PC-3 (cell line): ENCODE measurements around the gene GIGYF1. TPM values are rescaled to one million over a fixed set of nuclear protein-coding genes. Genes with fewer than 3 reads are reported as not detected.

Experiments used
- ATAC-seq: fragments of 200-7000 bp; cut with Tn5 transposase; 2 replicates; pipeline ENCODE4 v1.9.1; 2020; ENCODE audit warnings: mild to moderate bottlenecking, moderate library complexity
- BruUV-seq: library from RNA; stranded (reverse); fragments of 400-500 nt; replicated peaks from 2 replicates; lab custom pipeline; 2021; lab: Mats Ljungman, UMichigan
- CTCF ChIA-PET: fragments of 300-600 bp; sonication (Branson Sonifier 250); formaldehyde crosslinking; loops from one replicate; lab custom pipeline; 2022; ENCODE audit warnings: antibody characterized with exemption; lab: Charles Lee
- POLR2A ChIA-PET: fragments of 300-600 bp; sonication (Branson Sonifier 250); formaldehyde crosslinking; loops from one replicate; lab custom pipeline; 2022; ENCODE audit warnings: antibody characterized with exemption; ENCODE audit not compliant: unreplicated experiment; lab: Charles Lee
- DNase-seq: peaks from one replicate; pipeline ENCODE4 v3.0.0-alpha.2; 2015
- H2AFZ ChIP-seq: fragments of 300-600 bp; sonication (generic); 2 replicates; pipeline ENCODE4 v1.6.0; 2016; ENCODE audit warnings: antibody characterized with exemption, low read length
- H3F3A ChIP-seq: fragments of 300-600 bp; sonication (generic); one replicate; pipeline ENCODE4 v1.6.0; 2017; ENCODE audit warnings: antibody characterized with exemption, low read length, control low read depth, mild to moderate bottlenecking; ENCODE audit not compliant: unreplicated experiment
- H3K27ac ChIP-seq: fragments of 300-600 bp; sonication (generic); 2 replicates; pipeline ENCODE4 v1.5.1; 2016; ENCODE audit warnings: mild to moderate bottlenecking, low read length
- H3K27me3 ChIP-seq: fragments of 300-600 bp; sonication (generic); 2 replicates; pipeline ENCODE4 v1.6.1; 2016; ENCODE audit warnings: low read length, mixed read lengths
- H3K36me3 ChIP-seq: fragments of 300-600 bp; sonication (generic); 2 replicates; pipeline ENCODE4 v1.6.1; 2016; ENCODE audit warnings: low read depth, mixed run types, low read length, mixed read lengths
- H3K4me1 ChIP-seq: fragments of 300-600 bp; sonication (generic); 2 replicates; pipeline ENCODE4 v1.5.1; 2016; ENCODE audit warnings: low read length; ENCODE audit not compliant: insufficient read depth
- H3K4me2 ChIP-seq: fragments of 300-600 bp; sonication (generic); 2 replicates; pipeline ENCODE4 v1.6.0; 2016; ENCODE audit warnings: low read length
- H3K4me3 ChIP-seq: fragments of 300-600 bp; sonication (generic); 2 replicates; pipeline ENCODE4 v1.5.1; 2016; ENCODE audit warnings: mild to moderate bottlenecking, low read length, mixed read lengths
- H3K79me2 ChIP-seq: fragments of 300-600 bp; sonication (generic); 2 replicates; pipeline ENCODE4 v1.6.1; 2017; ENCODE audit warnings: low read length, mixed read lengths
- H3K9ac ChIP-seq: fragments of 300-600 bp; sonication (generic); 2 replicates; pipeline ENCODE4 v1.6.0; 2016; ENCODE audit warnings: mild to moderate bottlenecking, low read length
- H3K9me2 ChIP-seq: fragments of 300-600 bp; sonication (generic); replicated peaks from 2 replicates; pipeline ENCODE4 v1.6.1; 2016; ENCODE audit warnings: mixed run types, low read length, mixed read lengths
- H3K9me3 ChIP-seq: fragments of 300-600 bp; sonication (generic); 2 replicates; pipeline ENCODE4 v1.6.1; 2016; ENCODE audit warnings: low read length, mixed read lengths
- H4K20me1 ChIP-seq: fragments of 300-600 bp; sonication (generic); 2 replicates; pipeline ENCODE4 v1.6.1; 2016; ENCODE audit warnings: low read length, mixed read lengths
- EZH2 ChIP-seq: fragments of 300-600 bp; sonication (generic); IDR thresholded peaks from one replicate; pipeline ENCODE4 v1.6.1; 2017; ENCODE audit warnings: antibody characterized with exemption, mild to moderate bottlenecking, low read length; ENCODE audit not compliant: unreplicated experiment
- EZH2phosphoT487 ChIP-seq: fragments of 300-600 bp; sonication (generic); IDR thresholded peaks from 2 replicates; pipeline ENCODE4 v1.6.1; 2018; ENCODE audit warnings: mild to moderate bottlenecking, antibody characterized with exemption, low read length, borderline replicate concordance
- intact Hi-C: fragments of 100-400 bp; cut with micrococcal nuclease; formaldehyde crosslinking; loops from 2 replicates; pipeline ENCODE4 v1.9.0; 2023
- total RNA-seq: library from RNA; depleted of rRNA; stranded (reverse); fragments of >200 nt; gene quantifications from 2 replicates; pipeline ENCODE4 v1.2.3, GENCODE V29; 2014
- TF ChIP-seq, protein P1 (sequence below): fragments of 300-600 bp; sonication (generic); conservative IDR thresholded peaks from 2 replicates; pipeline ENCODE4 v1.5.1; 2017; ENCODE audit warnings: antibody characterized with exemption, low read depth, mild to moderate bottlenecking, low read length

GIGYF1 gene
- total RNA-seq, 1 experiment from 2014 or later, result 26.6 TPM

DNA sequence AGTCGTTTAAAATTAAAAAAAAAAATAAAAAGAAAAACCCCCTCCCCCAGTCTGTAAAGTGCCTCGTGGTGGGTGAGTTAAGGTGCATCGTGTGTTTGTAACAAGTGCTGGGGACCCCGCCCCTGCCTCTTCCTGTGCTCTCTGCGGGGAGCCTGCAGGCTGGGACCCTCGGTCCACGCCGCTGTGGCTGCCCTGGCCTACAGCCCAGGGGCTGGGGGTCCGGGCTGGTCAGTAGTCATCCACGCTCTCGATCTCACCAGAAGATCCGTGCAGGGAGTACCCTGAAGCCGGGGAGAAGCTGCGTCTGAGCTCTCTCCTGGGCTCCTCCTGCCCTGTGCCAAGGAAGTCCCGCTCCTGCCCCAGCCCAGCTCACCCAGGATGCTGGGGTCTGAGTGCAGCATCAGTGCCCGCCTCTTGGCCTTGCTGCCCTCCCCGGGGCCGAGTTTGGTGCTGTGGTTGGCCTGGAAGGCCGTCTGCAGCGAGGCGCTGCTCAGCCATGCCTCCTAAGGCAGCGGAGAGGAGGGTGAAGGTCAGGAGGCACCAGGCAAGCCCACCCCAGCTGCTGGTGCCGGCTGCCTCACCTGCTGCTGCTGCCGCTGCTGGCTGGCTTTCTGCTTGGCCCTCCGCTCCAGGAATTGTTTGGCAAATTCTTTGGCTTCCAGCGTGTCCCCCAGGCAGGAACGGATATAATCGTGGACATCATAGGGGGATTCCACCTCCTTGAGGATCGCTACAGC, 12.4 kb downstream of the GIGYF1 start:
- Histone ChIP-seq H3K27ac (no peak overlapping the region), H3F3A (no peaks in the 10 kb centered on the region), H3K36me3 (peaks cover 17% of the 10 kb centered on the region; the same call in 1 of the 2 replicates), H2AFZ (no peak overlapping the region), H3K4me1 (no peaks in the 10 kb centered on the region), H3K4me2 (no peak overlapping the region), H3K9ac (no peak overlapping the region), H3K79me2 (peaks cover 1% of the 10 kb centered on the region; the same call in 1 of the 2 replicates), H3K4me3 (no peak overlapping the region), H4K20me1 (no peaks in the 10 kb centered on the region), H3K27me3 (no peaks in the 10 kb centered on the region), H3K9me2 (no peaks in the 10 kb centered on the region), H3K9me3 (no peaks in the 10 kb centered on the region)
- CTCF ChIA-PET, result no interaction called here
- ATAC-seq (no peak), DNase-seq (no peak)
- intact Hi-C loops, result no loop called here
- TF ChIP-seq EZH2phosphoT487 (no peak), EZH2 (no peak)
- TF ChIP-seq, protein P1, sequence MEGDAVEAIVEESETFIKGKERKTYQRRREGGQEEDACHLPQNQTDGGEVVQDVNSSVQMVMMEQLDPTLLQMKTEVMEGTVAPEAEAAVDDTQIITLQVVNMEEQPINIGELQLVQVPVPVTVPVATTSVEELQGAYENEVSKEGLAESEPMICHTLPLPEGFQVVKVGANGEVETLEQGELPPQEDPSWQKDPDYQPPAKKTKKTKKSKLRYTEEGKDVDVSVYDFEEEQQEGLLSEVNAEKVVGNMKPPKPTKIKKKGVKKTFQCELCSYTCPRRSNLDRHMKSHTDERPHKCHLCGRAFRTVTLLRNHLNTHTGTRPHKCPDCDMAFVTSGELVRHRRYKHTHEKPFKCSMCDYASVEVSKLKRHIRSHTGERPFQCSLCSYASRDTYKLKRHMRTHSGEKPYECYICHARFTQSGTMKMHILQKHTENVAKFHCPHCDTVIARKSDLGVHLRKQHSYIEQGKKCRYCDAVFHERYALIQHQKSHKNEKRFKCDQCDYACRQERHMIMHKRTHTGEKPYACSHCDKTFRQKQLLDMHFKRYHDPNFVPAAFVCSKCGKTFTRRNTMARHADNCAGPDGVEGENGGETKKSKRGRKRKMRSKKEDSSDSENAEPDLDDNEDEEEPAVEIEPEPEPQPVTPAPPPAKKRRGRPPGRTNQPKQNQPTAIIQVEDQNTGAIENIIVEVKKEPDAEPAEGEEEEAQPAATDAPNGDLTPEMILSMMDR, result no peak
- POLR2A ChIA-PET, result no interaction called here
- no TSS peak for BruUV-seq

DNA sequence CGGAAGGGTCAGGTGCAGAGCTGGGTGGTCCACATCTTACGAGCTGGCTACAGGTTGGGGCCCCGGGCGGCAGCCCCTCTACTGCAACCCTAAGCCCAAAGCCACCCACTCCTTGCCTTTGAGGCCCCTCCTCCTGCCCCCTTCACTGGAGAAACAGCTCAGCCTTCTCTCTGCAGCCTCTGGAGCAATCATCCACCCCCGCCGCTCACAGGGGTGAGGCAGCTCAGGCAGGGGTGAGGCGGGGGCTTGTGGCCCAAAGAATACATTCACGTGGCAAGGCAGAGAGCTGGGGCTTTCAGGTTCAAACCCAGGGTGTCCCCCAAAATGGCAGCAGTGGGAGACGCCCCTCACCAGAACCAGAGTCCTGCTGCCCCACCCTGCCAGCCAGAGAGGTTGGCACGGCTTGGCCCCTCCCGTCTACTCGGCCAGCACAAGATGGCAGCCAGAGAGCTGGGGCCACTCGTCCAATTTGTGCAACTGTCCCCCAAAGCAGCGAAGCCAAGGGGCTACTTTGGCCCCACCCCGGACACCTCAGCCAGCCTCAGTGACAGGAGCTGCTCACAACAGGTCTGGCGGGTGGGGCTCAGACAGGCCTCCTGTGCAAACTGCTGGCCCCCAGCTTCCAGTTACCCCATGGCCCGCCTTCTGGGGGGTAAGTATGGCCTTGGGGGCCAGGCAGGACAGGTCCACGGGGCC, 13.3 kb downstream of the GIGYF1 start:
- Histone ChIP-seq H3K9ac (no peak overlapping the region), H2AFZ (no peak overlapping the region), H3F3A (no peaks in the 10 kb centered on the region), H4K20me1 (no peaks in the 10 kb centered on the region), H3K9me2 (no peaks in the 10 kb centered on the region), H3K4me2 (no peak overlapping the region), H3K27me3 (no peaks in the 10 kb centered on the region), H3K9me3 (no peaks in the 10 kb centered on the region), H3K4me3 (no peak overlapping the region), H3K27ac (no peak overlapping the region), H3K4me1 (no peaks in the 10 kb centered on the region), H3K36me3 (peaks cover 17% of the 10 kb centered on the region; the same call in 1 of the 2 replicates), H3K79me2 (peaks cover 5% of the 10 kb centered on the region; the same call in 1 of the 2 replicates)
- no peak for TF ChIP-seq EZH2phosphoT487
- no peak for TF ChIP-seq EZH2
- TF ChIP-seq, protein P1, result no peak
- intact Hi-C loops, result no loop called here
- POLR2A ChIA-PET, result no interaction called here
- DNase-seq (no peak), ATAC-seq (no peak)
- CTCF ChIA-PET, result no interaction called here
- BruUV-seq, result no TSS peak
